ENCODE results near the gene NT5DC4. TPM values are rescaled to one million over a fixed set of nuclear protein-coding genes. Genes with fewer than 3 reads are reported as not detected.

Gene NT5DC4
- total RNA-seq, 1 experiment from 2014 or later: not detected

DNA sequence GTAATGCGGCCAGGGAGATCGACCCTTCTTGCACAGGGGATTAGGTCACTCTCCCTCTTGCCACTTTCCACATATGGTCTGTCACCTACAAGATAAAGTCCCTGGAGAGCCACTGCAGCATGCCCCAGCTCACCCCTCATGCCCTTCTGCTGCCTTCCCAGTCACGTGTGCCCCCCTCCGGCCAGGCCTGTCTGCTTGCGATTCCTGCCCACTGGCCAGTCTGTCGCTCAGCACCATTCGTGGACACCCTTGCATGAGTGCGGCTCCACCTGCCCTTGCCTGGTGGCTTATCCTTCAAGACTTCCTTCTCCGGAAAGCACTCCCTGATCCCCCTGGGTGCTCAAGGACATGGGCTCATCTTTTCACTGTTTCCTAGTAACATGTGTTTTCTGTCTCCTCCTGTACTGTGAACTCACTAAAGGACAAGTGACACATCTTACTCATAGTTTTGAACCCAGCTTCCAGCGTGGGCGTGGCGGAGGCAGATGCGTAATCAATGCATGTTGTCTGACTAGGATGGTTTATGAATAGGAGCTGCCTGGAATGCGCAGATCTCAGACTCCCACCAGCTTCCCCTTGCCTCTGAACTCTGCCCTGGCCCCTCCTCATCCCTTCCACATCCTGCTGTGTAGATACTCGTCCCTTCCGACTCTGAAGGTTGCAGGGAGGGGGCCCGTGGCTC is 7.8 kb upstream of the NT5DC4 start:
- H3K4me3 Mint-ChIP-seq (ENCODE audit: unreplicated experiment): no peak overlapping the region
- H3K4me1 Mint-ChIP-seq (ENCODE audit: insufficient read depth, unreplicated experiment): peaks cover 7% of the 10 kb centered on the region
- H3K27ac Mint-ChIP-seq (ENCODE audit: low read depth, unreplicated experiment): no peak overlapping the region
- ChIA-PET POLR2A (interaction anchor here (0.8 kb wide), 1 partner anchor 87 kb away, joined by 3 read pairs; no protein-coding TSS in a partner anchor), CTCF (interaction anchor here (0.5 to 0.8 kb wide), 2 partner anchors 14 to 75 kb away, joined by 4 read pairs; no protein-coding TSS in a partner anchor)
- TF ChIP-seq, protein P1, sequence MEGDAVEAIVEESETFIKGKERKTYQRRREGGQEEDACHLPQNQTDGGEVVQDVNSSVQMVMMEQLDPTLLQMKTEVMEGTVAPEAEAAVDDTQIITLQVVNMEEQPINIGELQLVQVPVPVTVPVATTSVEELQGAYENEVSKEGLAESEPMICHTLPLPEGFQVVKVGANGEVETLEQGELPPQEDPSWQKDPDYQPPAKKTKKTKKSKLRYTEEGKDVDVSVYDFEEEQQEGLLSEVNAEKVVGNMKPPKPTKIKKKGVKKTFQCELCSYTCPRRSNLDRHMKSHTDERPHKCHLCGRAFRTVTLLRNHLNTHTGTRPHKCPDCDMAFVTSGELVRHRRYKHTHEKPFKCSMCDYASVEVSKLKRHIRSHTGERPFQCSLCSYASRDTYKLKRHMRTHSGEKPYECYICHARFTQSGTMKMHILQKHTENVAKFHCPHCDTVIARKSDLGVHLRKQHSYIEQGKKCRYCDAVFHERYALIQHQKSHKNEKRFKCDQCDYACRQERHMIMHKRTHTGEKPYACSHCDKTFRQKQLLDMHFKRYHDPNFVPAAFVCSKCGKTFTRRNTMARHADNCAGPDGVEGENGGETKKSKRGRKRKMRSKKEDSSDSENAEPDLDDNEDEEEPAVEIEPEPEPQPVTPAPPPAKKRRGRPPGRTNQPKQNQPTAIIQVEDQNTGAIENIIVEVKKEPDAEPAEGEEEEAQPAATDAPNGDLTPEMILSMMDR (IDR thresholded peaks at IDR 0.05; ENCODE audit: unreplicated experiment): no peak
- DNase-seq (ENCODE audit: unreplicated experiment): peak; percentile 42
- no peaks in the 10 kb centered on the region for H3K36me3 Mint-ChIP-seq (ENCODE audit: insufficient read depth, unreplicated experiment)
- intact Hi-C loops (cut with micrococcal nuclease): no loop called here
- BruUV-seq (replicated peaks): no TSS peak
- no peaks in the 10 kb centered on the region for H3K27me3 Mint-ChIP-seq (ENCODE audit: insufficient read depth, unreplicated experiment)
- no peaks in the 10 kb centered on the region for H3K9me3 Mint-ChIP-seq (ENCODE audit: unreplicated experiment)

DNA sequence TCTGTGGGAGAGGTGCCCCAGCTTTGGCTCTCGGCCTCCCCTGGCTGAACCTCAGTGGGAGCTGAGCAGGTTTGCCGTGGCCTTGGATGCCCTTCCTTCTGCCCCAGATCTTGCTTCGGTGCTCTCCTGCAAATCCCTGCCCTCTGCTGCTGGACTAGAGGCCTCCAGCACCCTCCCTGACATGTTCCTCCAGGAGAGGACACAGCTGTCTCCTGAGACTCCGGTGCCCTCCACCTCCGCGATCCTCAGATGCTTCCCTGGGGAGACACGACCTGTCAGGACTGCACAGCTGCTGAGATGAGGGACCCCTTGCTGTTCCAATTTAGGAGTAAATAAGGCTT is 7.3 kb upstream of the NT5DC4 start:
- no TSS peak for BruUV-seq (replicated peaks)
- ChIA-PET POLR2A (no interaction called here), CTCF (interaction anchor here (0.8 kb wide), 1 partner anchor 15 kb away, joined by 4 read pairs; no protein-coding TSS in a partner anchor)
- Mint-ChIP-seq H3K4me3 (ENCODE audit: unreplicated experiment) (no peak overlapping the region), H3K4me1 (ENCODE audit: insufficient read depth, unreplicated experiment) (peaks cover 7% of the 10 kb centered on the region), H3K36me3 (ENCODE audit: insufficient read depth, unreplicated experiment) (no peaks in the 10 kb centered on the region), H3K27me3 (ENCODE audit: insufficient read depth, unreplicated experiment) (no peaks in the 10 kb centered on the region), H3K27ac (ENCODE audit: low read depth, unreplicated experiment) (no peak overlapping the region), H3K9me3 (ENCODE audit: unreplicated experiment) (no peaks in the 10 kb centered on the region)
- no peak for DNase-seq (ENCODE audit: unreplicated experiment)
- TF ChIP-seq, protein P1 (IDR thresholded peaks at IDR 0.05; ENCODE audit: unreplicated experiment): no peak
- intact Hi-C loops (cut with micrococcal nuclease): no loop called here

DNA sequence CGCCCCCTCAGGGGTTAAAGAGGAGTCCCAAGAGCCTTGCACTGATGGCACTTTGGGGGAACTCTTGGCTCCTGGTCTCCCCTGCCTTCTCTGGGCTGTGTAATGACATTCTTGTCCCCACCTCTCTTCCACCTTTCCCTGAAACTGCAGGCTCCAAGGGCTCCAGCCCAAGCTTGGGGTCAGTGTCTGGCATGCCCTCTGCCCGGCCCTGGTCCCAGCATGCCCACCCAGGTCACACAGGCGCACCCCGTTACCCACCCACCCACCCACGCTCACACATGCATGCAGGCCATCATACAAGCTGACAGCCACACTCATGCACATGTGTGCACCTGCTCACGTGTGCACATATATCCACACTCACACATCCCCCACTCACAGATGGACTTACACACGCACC is 6.9 kb upstream of the NT5DC4 start:
- no peak for DNase-seq (ENCODE audit: unreplicated experiment)
- intact Hi-C loops (cut with micrococcal nuclease): no loop called here
- H3K27me3 Mint-ChIP-seq (ENCODE audit: insufficient read depth, unreplicated experiment): no peaks in the 10 kb centered on the region
- H3K27ac Mint-ChIP-seq (ENCODE audit: low read depth, unreplicated experiment): no peak overlapping the region
- H3K4me3 Mint-ChIP-seq (ENCODE audit: unreplicated experiment): no peak overlapping the region
- H3K9me3 Mint-ChIP-seq (ENCODE audit: unreplicated experiment): no peaks in the 10 kb centered on the region
- TF ChIP-seq, protein P1 (IDR thresholded peaks at IDR 0.05; ENCODE audit: unreplicated experiment): no peak
- ChIA-PET CTCF (interaction anchor here (0.8 to 0.9 kb wide), 2 partner anchors 15 to 23 kb away, joined by 3 to 4 read pairs; no protein-coding TSS in a partner anchor), POLR2A (no interaction called here)
- H3K4me1 Mint-ChIP-seq (ENCODE audit: insufficient read depth, unreplicated experiment): peaks cover 7% of the 10 kb centered on the region
- H3K36me3 Mint-ChIP-seq (ENCODE audit: insufficient read depth, unreplicated experiment): no peaks in the 10 kb centered on the region
- BruUV-seq (replicated peaks): no TSS peak

DNA sequence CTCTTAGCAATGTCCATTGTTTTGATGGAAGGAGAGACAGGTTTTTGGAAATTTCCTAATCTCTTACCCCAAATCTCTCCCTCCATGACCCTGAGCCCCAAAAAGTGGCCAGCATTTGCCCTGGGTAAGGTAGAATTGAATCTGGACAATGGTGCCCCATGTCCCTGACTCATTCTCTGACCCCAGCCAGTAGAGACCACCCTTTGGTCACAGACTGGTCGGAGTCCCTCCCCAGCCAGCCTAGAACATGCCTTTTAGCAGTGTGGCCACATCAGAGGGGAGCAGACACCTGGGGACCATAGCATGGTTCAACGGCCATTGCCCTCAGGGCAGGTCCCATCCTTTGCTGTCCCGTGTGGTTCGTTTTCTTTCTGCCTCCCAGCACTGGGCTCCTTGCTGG is 6.5 kb upstream of the NT5DC4 start:
- Mint-ChIP-seq H3K4me1 (ENCODE audit: insufficient read depth, unreplicated experiment) (peaks cover 7% of the 10 kb centered on the region), H3K27me3 (ENCODE audit: insufficient read depth, unreplicated experiment) (no peaks in the 10 kb centered on the region), H3K4me3 (ENCODE audit: unreplicated experiment) (no peak overlapping the region), H3K36me3 (ENCODE audit: insufficient read depth, unreplicated experiment) (no peaks in the 10 kb centered on the region), H3K27ac (ENCODE audit: low read depth, unreplicated experiment) (no peak overlapping the region), H3K9me3 (ENCODE audit: unreplicated experiment) (no peaks in the 10 kb centered on the region)
- POLR2A ChIA-PET: no interaction called here
- TF ChIP-seq, protein P1 (IDR thresholded peaks at IDR 0.05; ENCODE audit: unreplicated experiment): no peak
- DNase-seq (ENCODE audit: unreplicated experiment): no peak
- CTCF ChIA-PET: interaction anchor here (0.9 kb wide), 1 partner anchor 23 kb away, joined by 3 read pairs; no protein-coding TSS in a partner anchor
- intact Hi-C loops (cut with micrococcal nuclease): no loop called here
- BruUV-seq (replicated peaks): no TSS peak

Data from MCF 10A (cell line).